ENCODE results near the gene PORCN. TPM values are rescaled to one million over a fixed set of nuclear protein-coding genes. Genes with fewer than 3 reads are reported as not detected.
"Not testable (repeated sequence)": the region's sequence is repeated elsewhere in the genome, so short reads cannot be mapped to it uniquely, and the experiment has no call there.

Gene PORCN
- total RNA-seq, 2 donors from 2014 or later, result 10.7 to 11.8 TPM

GRCh38 chrX:48541140-48541814, 32.5 kb downstream of the PORCN start:
- no peaks in the 10 kb centered on the region for H3K9me3 Mint-ChIP-seq
- H3K27ac Mint-ChIP-seq, result peak overlapping the region; percentile 30 to 91
- DNase-seq (ENCODE audit: low spot score in 2 of 2) (no peak), ATAC-seq (no peak)
- peaks cover 8% of the 10 kb centered on the region in 2 donors for H3K36me3 Mint-ChIP-seq

GRCh38 chrX:48548871-48549270, 40.1 kb downstream of the PORCN start:
- DNase-seq (ENCODE audit: low spot score in 2 of 2) (no peak), ATAC-seq (no peak)
- no peaks in the 10 kb centered on the region for H3K9me3 Mint-ChIP-seq
- peak overlapping the region in 1 of 2 donors; percentile 46 for H3K27ac Mint-ChIP-seq
- H3K36me3 Mint-ChIP-seq, result no peaks in the 10 kb centered on the region

- not testable (repeated sequence) for DNase-seq (ENCODE audit: low spot score in 2 of 2); ATAC-seq; H3K27ac Mint-ChIP-seq; H3K9me3 Mint-ChIP-seq; H3K36me3 Mint-ChIP-seq
Measured at GRCh38 chrX:48555731-48556325, 47.0 kb downstream of the PORCN start.

- peak overlapping the region; percentile 54 to 81 for H3K27ac Mint-ChIP-seq
- peaks cover 0 to 10% of the 10 kb centered on the region in 2 donors for H3K36me3 Mint-ChIP-seq
- no peak for DNase-seq (ENCODE audit: low spot score in 2 of 2)
Measured at GRCh38 chrX:48558271-48558670, 49.5 kb downstream of the PORCN start.

GRCh38 chrX:48559636-48560035, 50.8 kb downstream of the PORCN start:
- DNase-seq (ENCODE audit: low spot score in 2 of 2) (no peak), ATAC-seq (no peak)
- Mint-ChIP-seq H3K9me3 (no peaks in the 10 kb centered on the region), H3K27ac (peak overlapping the region in 1 of 2 donors; percentile 68), H3K36me3 (peaks cover 0 to 8% of the 10 kb centered on the region in 2 donors)

More at GRCh38 chrX:48558271-48558670, 49.5 kb downstream of the PORCN start:
- no peaks in the 10 kb centered on the region for H3K9me3 Mint-ChIP-seq
- ATAC-seq, result peak; percentile 98 to 100

GRCh38 chrX:48560056-48560455, 51.3 kb downstream of the PORCN start:
- DNase-seq (ENCODE audit: low spot score in 2 of 2) (no peak), ATAC-seq (no peak)
- Mint-ChIP-seq H3K27ac (peak overlapping the region; percentile 55 to 68), H3K9me3 (no peaks in the 10 kb centered on the region), H3K36me3 (peaks cover 0 to 4% of the 10 kb centered on the region in 2 donors)

- no peak for ATAC-seq
- no peaks in the 10 kb centered on the region for H3K36me3 Mint-ChIP-seq
- no peaks in the 10 kb centered on the region for H3K9me3 Mint-ChIP-seq
- H3K27ac Mint-ChIP-seq, result peak overlapping the region in 1 of 2 donors; percentile 68
- DNase-seq (ENCODE audit: low spot score in 2 of 2), result no peak
Measured at GRCh38 chrX:48560681-48561080, 51.9 kb downstream of the PORCN start.

- peak in 1 of 2 donors; percentile 20 for DNase-seq (ENCODE audit: low spot score in 2 of 2)
- H3K36me3 Mint-ChIP-seq, result peaks cover 7 to 12% of the 10 kb centered on the region in 2 donors
- ATAC-seq, result peak; percentile 58 to 80
- H3K9me3 Mint-ChIP-seq, result no peaks in the 10 kb centered on the region
- H3K27ac Mint-ChIP-seq, result no peak overlapping the region
Measured at GRCh38 chrX:48569958-48570357, 61.2 kb downstream of the PORCN start.

Other genes with a start within 250 kb of the PORCN start
- not detected for gene SSX3, start 152.3 kb upstream of the PORCN start, total RNA-seq
- not detected for gene SSX4, start 125.5 kb upstream of the PORCN start, total RNA-seq
- gene SSX4B, start 97.0 kb upstream of the PORCN start, total RNA-seq, result not detected
- gene SLC38A5, start 38.7 kb upstream of the PORCN start, total RNA-seq, result 10 to 100 TPM; 46.3 to 94.5 TPM
- gene FTSJ1, start 32.8 kb upstream of the PORCN start, total RNA-seq, result 10 to 100 TPM; 58.4 to 76.6 TPM
- 100 to 1,000 TPM; 107 to 176 TPM for gene EBP, start 12.8 kb downstream of the PORCN start, total RNA-seq
- 10 to 100 TPM; 18.8 to 22.2 TPM for gene TBC1D25, start 30.7 kb downstream of the PORCN start, total RNA-seq
- gene RBM3, start 65.5 kb downstream of the PORCN start, total RNA-seq, result 100 to 1,000 TPM; 171 to 256 TPM
- gene WDR13, start 88.5 kb downstream of the PORCN start, total RNA-seq, result 10 to 100 TPM; 52.8 to 58.5 TPM
- gene WAS, start 174.8 kb downstream of the PORCN start, total RNA-seq, result 10 to 100 TPM; 88.9 to 93.0 TPM
- gene SUV39H1, start 187.7 kb downstream of the PORCN start, total RNA-seq, result 10 to 100 TPM; 31.5 to 36.4 TPM